IPS-NIHi11 (cell line): ENCODE data around the gene FAM222B.
"Not testable (repeated sequence)": the region's sequence is repeated elsewhere in the genome, so short reads cannot be mapped to it uniquely, and the experiment has no call there.

Experiments used
- DNase-seq: peaks from one replicate; pipeline ENCODE4 v3.0.0; 2012; ENCODE audit warnings: mixed read lengths, low spot score

Gene FAM222B

DNA sequence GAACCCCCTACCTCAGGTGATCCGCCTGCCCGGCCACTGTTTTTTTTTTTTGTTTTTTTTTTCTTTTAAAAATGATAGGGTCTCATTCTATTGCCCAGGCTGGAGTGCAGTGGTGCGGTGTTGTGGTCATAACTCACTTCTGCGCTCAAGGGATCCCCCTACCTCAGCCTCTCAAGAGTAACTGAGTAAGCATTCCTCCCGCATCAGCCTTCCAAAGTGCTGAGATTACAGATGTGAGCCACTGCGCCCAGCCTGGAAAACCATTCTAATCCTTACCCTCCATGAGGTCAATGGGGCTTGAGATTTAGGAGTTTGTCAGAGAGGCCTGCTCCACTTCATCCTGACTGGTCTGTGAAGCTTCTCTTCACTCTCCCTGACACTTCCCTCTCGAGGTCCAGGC, 24.7 kb upstream of the FAM222B start:
- no peak for DNase-seq

DNA sequence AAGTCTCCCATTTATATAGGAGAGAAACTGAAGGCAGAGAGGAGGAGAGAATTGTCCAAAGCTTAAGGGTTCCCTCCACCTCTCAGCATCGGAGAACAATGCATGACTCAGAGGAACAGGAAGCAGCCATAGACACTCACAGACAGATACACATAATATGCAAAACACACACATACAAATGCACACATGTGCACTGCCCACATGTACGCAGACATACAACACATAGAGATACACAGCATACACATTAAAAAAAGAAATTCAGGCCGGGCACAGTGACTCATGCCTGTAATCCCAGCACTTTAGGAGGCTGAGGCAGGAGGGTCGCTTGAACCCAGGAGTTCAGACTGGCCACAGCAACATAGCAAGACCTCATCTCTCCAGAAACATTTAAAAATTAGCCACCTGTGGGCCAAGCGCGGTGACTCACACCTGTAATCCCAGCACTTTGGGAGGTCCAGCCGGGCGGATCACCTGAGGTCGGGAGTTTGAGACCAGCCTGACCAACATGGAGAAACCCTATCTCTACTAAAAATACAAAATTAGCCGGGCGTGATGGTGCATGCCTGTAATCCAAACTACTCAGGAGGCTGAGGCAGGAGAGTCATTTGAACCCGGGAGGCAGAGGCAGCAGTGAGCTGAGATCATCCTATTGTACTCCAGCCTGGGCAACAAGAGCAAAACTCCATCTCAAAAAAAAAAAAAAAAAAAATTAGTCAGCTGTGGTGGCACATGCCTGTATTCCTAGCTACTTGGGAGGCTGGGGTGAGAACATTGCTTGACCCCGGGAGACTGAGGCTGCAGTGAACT, 23.6 kb upstream of the FAM222B start:
- DNase-seq: no peak

DNA sequence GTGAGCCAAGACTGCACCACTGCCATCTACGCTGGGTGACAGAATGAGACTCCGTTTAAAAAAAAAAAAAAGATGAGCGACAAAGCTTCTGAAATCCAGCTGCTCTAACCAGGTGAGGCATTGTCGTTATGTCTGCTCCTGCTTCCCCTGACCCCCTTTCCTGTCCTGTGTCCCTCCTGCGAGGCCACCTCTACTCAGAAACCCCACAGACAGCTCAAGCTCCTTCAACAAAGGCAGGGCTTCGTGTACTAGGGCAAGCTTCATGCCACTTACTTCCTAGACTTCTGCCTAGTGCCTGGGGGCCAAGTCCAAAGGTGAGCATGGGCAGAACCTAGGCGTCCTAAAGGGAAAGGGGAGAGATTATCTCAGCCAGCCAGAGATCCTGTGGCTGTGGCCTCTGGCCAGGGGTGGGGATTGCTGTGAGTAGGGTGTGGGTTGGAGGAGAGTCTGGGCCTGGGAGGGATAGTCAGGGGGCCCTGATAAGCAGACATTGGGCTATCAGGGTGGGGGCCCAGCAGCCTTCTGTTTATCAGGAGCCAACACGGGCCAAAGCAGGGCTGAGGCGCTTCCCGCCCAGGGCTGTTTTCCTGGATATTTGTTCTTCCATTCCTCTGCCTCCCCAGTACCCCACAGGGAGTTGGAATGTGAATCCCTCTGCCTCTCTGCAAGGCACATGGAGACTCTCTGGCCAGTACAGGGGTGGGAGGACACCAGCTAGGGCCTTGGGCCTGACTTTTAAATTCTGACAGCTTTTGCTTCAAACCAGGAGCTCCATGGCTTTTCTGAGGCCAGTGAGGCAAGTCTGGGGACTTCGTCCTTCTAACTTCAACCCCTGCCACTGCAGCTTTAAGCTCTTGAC, 22.6 kb upstream of the FAM222B start:
- no peak for DNase-seq

DNA sequence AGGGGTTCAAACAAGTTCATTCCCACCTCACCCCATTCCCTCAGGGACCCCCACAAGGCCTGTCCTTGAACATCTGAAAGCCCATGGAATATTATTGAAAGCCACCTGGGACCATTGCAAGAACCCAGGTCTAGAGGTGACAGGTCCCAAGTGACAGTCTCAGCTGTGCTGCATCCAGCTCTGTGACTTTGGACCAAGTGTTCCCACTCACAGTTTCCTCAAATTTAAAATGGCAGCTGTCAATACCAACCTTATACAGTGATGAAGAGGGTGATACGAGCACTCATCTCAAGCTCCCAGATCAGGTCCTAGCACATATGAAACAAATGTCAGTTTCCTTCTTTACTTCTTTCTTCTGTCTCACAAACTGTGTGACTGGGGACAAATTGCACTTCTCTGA, 21.4 kb upstream of the FAM222B start:
- DNase-seq: no peak

DNA sequence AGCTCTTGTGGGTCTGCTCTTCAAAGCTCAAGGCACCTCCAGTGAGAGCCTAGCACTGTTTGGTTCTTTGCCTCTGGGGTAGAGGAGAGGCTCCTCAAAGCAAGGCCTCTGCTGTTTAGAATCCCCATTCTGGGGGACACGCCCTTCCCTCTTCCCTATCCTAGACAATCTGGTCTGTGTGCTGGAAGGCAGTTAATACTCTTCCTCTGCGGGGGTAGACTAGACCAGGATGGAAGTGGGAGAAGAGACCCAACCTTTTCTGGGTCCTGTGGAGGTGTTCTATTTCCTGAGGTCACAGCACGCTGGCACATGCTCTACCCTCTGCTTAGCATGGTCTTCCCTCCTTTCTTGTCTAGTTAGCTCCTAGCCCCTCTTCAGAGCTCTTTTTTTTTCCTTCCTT, 20.0 kb upstream of the FAM222B start:
- DNase-seq: no peak

DNA sequence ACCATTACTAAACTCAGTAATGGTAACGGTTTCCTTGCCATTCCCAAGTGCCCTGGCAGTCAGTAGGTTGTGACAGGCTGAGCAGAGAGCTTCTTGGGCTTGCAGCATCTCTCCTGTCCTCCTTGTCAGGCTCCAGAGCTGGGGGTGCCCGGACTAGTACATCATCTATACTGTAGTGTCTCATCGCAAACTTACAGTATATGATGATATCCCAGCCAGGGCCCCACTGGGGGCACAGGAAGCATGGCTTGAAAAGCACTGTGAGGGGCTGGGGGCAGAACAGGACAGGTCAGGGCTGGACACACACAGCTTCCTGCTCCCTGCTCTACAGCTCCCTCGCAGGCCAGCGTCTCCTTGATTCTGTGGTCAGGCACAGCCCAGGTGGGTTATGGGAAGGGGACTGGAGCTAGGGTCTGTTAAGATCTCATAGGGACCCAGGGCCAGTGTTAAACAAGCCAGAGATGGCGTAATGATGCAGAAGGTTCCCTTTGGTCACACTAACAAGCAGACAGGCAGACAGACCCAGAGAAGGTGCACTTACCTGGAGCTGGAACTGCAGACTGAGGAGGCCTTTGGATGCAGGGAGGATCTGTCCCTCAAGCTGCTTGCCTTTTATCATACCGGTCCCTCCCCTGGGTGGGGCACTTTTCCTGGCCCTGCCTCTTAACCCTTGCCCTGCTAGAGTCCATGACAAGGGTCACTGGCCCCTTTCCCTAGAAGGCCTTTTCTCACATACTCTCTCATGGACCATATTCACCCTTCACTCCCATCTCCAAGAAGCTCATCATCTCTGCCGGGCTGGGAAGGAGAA, 19.0 kb upstream of the FAM222B start:
- peak; percentile 51 for DNase-seq

DNA sequence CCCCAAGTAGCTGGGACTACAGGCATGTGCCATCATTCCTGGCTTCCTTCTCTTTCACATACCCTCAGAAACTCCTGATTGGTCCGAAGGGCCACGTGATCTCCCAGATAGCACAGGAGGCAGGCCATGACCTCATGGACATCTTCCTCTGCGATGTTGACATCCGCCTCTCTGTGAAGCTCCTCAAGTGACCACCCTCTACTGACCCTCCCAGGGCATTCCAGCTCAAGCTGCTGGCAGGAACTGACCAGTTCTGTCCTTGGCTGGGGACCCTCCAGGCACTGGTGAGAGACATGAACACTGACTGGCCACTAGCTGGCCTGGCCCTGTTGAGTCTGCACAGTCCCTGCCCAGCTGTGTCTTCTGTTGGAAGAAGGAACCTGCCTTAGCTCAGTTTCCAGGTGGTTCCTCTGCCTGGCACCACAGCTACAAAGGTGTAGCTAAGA, 17.8 kb upstream of the FAM222B start:
- no peak for DNase-seq

DNA sequence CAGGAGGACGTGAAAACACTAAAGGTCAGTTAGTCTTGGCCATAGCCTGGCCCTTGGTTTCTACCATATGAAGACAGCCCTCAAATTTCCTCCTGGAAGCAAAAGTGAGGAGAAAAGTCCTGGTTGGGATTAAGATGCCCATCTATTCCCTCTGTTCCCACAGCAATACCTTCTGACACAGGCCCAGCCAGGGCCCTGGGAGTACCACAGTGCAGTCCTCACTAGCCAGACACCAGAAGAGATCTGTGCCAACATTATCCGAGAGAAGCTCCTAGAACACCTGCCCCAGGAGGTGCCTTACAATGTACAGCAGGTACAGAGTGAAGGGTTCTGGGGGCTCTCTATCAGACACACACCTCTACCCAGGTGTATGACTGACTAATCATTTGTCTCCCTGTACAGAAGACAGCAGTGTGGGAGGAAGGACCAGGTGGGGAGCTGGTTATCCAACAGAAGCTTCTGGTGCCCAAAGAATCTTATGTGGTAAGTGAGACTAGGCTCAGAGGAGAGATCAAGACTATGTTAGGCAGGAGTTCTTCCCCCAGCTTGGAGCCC, 16.3 kb upstream of the FAM222B start:
- DNase-seq: no peak

DNA sequence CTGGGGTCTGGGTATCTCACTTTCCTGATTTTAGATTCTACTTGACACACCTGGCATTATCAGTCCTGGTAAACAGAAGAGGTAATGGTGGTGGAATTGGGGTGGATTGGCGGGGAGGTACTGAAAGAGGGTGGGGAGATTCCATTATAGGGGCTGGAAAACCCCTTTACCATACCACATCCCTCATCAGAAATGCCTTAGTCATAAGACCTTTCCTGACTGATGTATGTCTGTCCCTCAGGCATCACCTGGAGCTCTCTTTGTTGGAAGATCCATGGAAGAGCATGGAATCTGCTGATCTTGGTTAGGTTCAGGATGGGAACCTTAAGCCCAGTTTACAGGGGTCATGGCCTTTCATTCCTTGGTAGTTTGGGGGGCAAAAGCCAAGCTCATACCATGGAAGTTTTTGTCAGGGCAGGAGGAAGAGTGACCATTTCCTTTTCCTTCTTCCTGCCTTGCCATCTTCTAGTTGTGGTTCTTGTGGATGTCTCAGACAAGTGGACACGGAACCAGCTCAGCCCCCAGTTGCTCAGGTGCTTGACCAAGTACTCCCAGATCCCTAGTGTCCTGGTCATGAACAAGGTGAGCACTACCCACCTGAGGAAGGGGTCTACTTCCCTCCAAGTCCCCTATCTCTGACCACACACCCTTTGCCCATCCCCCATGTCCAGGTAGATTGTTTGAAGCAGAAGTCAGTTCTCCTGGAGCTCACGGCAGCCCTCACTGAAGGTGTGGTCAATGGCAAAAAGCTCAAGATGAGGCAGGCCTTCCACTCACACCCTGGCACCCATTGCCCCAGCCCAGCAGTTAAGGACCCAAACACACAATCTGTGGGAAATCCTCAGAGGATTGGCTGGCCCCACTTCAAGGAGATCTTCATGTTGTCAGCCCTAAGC, 15.6 kb upstream of the FAM222B start:
- DNase-seq: no peak

DNA sequence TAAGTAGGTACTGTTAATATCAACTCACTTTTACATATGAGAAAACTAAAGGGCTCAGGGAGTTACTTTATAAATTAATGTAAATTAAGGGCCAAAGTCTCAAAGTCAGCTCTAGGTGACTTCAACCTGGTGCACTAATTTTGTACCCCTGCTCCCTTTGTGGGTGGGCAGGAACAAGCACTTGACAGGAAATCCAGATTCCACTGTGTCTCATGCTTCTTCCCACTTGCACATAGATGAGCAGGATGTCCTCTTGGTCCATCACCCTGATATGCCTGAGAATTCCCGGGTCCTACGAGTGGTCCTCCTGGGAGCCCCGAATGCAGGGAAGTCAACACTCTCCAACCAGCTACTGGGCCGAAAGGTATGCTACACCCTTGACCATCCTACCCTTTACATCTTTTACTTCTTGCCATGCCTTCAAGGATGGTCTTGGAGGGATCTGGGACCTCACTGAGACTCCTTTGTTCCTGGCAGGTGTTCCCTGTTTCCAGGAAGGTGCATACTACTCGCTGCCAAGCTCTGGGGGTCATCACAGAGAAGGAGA, 13.5 kb upstream of the FAM222B start:
- no peak for DNase-seq

DNA sequence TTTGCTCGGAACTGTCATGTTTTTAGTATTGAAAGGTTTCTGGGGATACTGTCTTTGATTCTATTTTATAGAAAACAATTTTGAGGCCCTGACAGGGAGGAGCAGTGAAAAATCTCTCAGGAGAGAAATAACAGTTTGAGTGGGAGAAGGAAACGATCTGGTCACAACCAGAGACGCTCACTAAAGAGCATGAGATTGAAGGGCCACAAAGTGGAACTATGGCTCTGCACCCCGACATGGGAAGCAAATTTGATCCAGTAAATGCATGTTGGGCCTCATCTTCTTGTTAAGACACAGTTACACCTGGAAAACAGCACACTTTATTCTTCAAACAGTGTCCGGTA, 12.7 kb upstream of the FAM222B start:
- no peak for DNase-seq

DNA sequence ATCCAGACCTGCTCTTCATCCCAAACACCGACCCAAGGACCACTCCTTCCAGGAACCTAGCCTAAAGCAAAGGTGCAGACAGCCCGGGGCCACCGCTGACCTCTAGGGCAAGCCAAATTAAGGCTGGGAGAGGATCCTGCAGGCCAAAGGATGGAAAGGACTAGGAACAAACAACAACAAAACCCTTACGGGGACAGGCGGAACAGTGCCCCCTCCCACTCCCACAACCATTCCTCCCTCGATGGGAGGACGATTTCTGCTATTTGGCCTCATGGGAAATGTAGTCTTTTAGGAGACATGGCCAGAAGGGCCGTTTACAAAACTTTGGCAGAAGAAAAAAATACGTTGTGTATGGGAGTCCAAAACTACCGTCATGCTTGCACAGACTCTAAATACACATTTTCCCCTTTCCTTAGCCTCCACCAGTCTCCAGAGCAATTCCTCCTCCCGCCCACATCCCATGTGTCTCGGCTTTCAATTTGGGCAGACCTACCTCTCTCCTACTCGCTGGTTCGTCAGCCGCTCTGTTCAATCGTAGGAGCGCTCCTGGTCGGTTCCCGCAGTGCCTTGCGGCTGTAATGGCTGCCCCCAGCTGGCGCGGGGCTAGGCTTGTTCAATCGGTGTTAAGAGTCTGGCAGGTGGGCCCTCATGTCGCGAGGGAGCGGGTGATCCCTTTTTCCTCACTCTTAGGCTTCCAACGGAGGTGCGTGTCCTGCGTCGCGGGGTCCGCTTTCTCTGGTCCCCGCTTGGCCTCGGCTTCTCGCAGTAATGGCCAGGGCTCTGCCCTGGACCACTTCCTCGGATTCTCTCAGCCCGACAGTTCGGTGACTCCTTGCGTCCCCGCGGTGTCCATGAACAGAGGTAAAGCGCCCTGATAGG, 12.1 kb upstream of the FAM222B start, which contains the start of gene ERAL1:
TSS of gene ERAL1 (plus strand) at position 560 of the 879 bp plus-strand sequence. CDS start at position 579, 19 bp downstream.
- DNase-seq: peak; percentile 94

DNA sequence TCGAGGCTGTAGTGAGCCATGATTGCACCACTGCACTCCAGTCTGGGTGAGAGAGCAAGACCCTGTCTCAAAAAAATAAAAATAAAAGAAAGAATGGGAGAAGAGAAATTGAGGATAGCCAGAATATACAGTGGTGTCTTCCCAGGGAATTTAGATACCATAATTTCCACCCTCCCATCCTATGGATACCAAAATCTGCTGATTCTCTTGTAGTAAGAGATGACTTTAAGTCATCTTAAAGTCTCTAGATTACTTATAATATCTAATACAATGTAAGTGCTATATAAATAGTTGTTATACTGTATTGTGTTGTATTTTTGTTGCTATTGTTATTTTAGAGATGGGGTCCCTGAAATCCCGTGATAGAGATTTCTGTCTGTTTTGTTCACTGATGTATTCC, 10.7 kb upstream of the FAM222B start:
- no peak for DNase-seq

DNA sequence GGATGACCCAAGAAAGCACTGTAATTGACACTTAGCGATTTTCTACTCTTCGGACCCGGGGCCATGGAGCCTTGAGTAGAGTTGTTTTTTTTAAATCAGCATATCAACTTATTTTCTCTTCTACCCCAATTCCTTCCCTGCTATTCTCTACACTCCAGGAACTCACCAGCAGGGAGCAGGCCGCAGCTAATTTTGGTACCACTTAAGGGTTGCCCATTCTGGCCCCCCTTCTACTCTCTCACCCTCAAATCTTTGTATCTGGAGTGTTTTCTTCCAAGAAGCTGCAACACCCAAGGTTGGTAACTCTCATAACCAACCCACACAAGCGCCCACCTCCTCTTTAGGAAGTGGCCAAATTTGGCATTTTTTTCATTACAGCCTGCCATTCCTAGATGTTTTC, 6.7 kb upstream of the FAM222B start:
- DNase-seq: no peak

DNA sequence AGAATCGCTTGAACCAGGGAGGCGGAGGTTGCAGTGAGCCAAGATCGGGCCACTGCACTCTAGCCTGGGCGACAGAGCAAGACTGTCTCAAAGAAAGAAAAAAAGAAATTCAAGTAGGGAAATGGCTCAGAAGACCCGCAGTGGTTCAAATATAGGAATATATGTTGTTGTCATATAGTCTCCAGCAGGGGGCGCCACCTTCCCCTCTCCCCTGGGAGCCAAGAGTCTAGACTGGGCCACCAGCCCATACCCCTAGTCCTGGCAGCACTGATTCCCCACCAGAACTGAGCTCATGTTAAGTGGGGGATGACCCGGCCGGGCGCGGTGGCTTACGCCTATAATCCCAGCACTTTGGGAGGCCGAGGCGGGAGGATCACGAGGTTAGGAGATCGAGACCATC, 6.1 kb upstream of the FAM222B start:
- peak; percentile 76 for DNase-seq

DNA sequence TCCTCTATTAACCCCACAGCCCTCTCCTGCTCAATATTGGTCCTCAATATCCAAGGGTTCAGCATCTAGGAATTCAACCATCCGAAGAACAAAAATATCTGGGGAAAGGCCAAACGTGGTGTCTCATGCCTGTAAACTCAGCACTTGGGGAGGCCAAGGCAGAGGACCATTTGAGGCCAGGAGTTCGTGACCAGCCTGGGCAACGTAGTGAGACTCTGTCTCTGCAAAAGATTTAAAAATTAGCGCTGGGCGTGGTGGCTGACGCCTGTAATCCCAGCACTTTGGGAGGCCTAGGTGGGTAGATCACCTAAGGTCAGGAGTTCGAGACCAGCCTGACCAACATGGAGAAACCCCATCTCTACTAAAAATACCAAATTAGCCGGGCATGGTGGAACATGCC, 4.1 kb upstream of the FAM222B start:
- DNase-seq: not testable (repeated sequence)

DNA sequence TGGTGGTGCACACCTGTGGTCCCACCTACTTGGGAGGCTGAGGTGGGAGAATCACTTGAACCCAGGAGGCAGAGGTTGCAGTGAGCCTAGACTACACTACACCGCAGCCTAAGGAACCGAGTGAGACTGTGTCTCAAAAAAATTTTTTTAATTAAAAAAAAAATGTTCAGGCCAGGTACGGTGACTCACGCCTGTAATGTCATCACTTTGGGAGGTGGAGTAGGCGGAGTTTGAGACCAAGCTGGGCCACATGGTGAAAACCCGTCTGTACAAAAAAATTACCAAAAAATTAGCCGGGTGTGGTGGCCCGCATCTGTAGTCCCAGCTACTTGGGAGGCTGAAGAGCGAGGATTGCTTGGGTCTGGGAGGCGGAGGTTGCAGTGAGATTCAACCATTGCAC, 3.6 kb upstream of the FAM222B start:
- DNase-seq: no peak

DNA sequence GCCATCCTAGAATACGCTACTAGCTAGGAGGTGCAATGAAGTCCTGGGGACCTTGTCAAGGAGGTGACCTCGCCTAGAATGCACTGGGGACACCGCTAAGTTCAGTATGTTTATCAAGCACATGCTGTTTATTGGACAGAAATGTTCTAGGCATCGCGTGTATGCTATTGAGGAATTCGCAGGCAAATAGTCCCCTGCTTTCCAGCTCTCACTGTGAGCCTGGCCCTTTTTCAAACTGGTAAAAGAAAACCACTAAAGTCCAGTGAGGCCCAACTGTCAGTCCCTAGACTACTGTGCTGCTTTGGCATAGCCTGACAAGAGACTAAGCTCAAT, 1.2 kb upstream of the FAM222B start:
- no peak for DNase-seq

DNA sequence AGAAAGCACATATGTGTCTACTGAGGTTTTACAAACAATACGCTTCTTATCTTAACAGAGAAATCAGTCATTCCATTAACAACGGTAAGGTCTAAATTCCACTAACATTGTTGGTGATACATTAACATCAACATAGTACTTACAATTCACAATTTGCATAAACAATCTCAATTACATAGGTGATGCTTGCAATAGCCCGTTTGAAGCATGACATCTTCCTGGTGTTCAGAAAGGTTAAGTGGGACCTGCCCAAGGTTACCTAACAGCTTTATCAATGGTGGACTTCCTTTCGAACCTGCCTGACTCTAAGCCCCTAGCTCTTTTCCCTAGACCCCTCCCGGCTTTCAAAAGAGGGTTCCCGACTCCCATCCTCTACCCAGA, 699 bp downstream of the FAM222B start:
- no peak for DNase-seq

DNA sequence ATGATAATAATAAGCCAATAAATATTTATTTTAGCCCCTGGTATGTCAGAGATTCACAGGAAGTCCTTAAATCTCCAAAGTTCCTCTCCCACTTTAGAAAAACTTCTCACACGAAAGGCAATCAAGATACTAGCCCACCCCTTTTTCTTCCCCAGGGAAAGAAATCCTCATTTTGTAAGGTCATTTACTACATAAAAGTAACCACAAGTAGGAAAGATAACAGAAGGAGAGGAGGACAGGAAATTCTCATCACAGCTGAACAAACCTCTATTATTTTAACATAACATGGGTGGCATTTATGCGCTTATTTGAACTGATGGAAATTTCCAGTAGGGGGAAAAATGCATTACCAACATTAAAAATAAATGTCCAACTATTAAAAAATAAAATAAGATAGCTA, 3.4 kb downstream of the FAM222B start:
- DNase-seq: no peak
